ENCODE results near the gene ACCS.
A peak's percentile ranks its signal among the peaks of the same experiment; 100 is the strongest.

ACCS gene

GRCh38 chr11:44029507-44029845, 36.6 kb upstream of the ACCS start:
- WGBS, 2 experiments (ENCODE audit: insufficient coverage in 2 of 2), result 86% methylated on average over 1 of the region's 1 CpG; no CpG with 5 or more reads in 1 of the 2 experiments

GRCh38 chr11:44029977-44030911, 35.8 kb upstream of the ACCS start:
- WGBS, 2 experiments (ENCODE audit: insufficient coverage in 2 of 2), result 2 to 6% methylated on average over 4 to 5 of the region's 5 CpGs
- Histone ChIP-seq H3K36me3 (ENCODE audit: control insufficient read depth, insufficient read depth, low read length) (no peaks in the 10 kb centered on the region), H3K9me3 (ENCODE audit: control insufficient read depth, low read length) (no peaks in the 10 kb centered on the region), H3K4me1 (ENCODE audit: control insufficient read depth, insufficient read depth, low read length, poor library complexity, severe bottlenecking) (peaks cover 28% of the 10 kb centered on the region), H3K4me3 (ENCODE audit: extremely low read depth, insufficient read depth, low read length, poor library complexity, severe bottlenecking) (no peak overlapping the region), H3K27ac (ENCODE audit: low read depth, low read length, severe bottlenecking) (peak overlapping the region; percentile 96)

More at GRCh38 chr11:44029507-44029845, 36.6 kb upstream of the ACCS start:
- Histone ChIP-seq H3K4me1 (ENCODE audit: control insufficient read depth, insufficient read depth, low read length, poor library complexity, severe bottlenecking) (peaks cover 28% of the 10 kb centered on the region), H3K9me3 (ENCODE audit: control insufficient read depth, low read length) (no peaks in the 10 kb centered on the region), H3K4me3 (ENCODE audit: extremely low read depth, insufficient read depth, low read length, poor library complexity, severe bottlenecking) (no peak overlapping the region), H3K36me3 (ENCODE audit: control insufficient read depth, insufficient read depth, low read length) (no peaks in the 10 kb centered on the region), H3K27ac (ENCODE audit: low read depth, low read length, severe bottlenecking) (no peak overlapping the region)

- H3K4me1 ChIP-seq (ENCODE audit: control insufficient read depth, insufficient read depth, low read length, poor library complexity, severe bottlenecking), result peaks cover 28% of the 10 kb centered on the region
- 70 to 84% methylated on average over 4 to 5 of the region's 5 CpGs for WGBS, 2 experiments (ENCODE audit: insufficient coverage in 2 of 2)
- peak overlapping the region; percentile 96 for H3K27ac ChIP-seq (ENCODE audit: low read depth, low read length, severe bottlenecking)
- H3K36me3 ChIP-seq (ENCODE audit: control insufficient read depth, insufficient read depth, low read length), result no peaks in the 10 kb centered on the region
- H3K4me3 ChIP-seq (ENCODE audit: extremely low read depth, insufficient read depth, low read length, poor library complexity, severe bottlenecking), result no peak overlapping the region
- no peaks in the 10 kb centered on the region for H3K9me3 ChIP-seq (ENCODE audit: control insufficient read depth, low read length)
Observed at GRCh38 chr11:44030996-44031395, 35.1 kb upstream of the ACCS start.

GRCh38 chr11:44031549-44031948, 34.5 kb upstream of the ACCS start:
- no peak overlapping the region for H3K4me3 ChIP-seq (ENCODE audit: extremely low read depth, insufficient read depth, low read length, poor library complexity, severe bottlenecking)
- no peaks in the 10 kb centered on the region for H3K36me3 ChIP-seq (ENCODE audit: control insufficient read depth, insufficient read depth, low read length)
- H3K9me3 ChIP-seq (ENCODE audit: control insufficient read depth, low read length), result no peaks in the 10 kb centered on the region
- peaks cover 28% of the 10 kb centered on the region for H3K4me1 ChIP-seq (ENCODE audit: control insufficient read depth, insufficient read depth, low read length, poor library complexity, severe bottlenecking)
- H3K27ac ChIP-seq (ENCODE audit: low read depth, low read length, severe bottlenecking), result peak overlapping the region; percentile 96
- WGBS, 2 experiments (ENCODE audit: insufficient coverage in 2 of 2), result 80 to 86% methylated on average over 1 to 2 of the region's 5 CpGs

- Histone ChIP-seq H3K4me1 (ENCODE audit: control insufficient read depth, insufficient read depth, low read length, poor library complexity, severe bottlenecking) (peaks cover 28% of the 10 kb centered on the region), H3K27ac (ENCODE audit: low read depth, low read length, severe bottlenecking) (no peak overlapping the region), H3K4me3 (ENCODE audit: extremely low read depth, insufficient read depth, low read length, poor library complexity, severe bottlenecking) (no peak overlapping the region), H3K36me3 (ENCODE audit: control insufficient read depth, insufficient read depth, low read length) (no peaks in the 10 kb centered on the region), H3K9me3 (ENCODE audit: control insufficient read depth, low read length) (no peaks in the 10 kb centered on the region)
- WGBS, 2 experiments (ENCODE audit: insufficient coverage in 2 of 2), result 94 to 97% methylated on average over 10 of the region's 15 CpGs
Observed at GRCh38 chr11:44032299-44033085, 33.6 kb upstream of the ACCS start.

GRCh38 chr11:44033411-44033850, 32.6 kb upstream of the ACCS start:
- H3K9me3 ChIP-seq (ENCODE audit: control insufficient read depth, low read length), result no peaks in the 10 kb centered on the region
- 60 to 100% methylated on average over 1 of the region's 3 CpGs for WGBS, 2 experiments (ENCODE audit: insufficient coverage in 2 of 2)
- no peak overlapping the region for H3K4me3 ChIP-seq (ENCODE audit: extremely low read depth, insufficient read depth, low read length, poor library complexity, severe bottlenecking)
- H3K27ac ChIP-seq (ENCODE audit: low read depth, low read length, severe bottlenecking), result peak overlapping the region; percentile 8
- H3K36me3 ChIP-seq (ENCODE audit: control insufficient read depth, insufficient read depth, low read length), result no peaks in the 10 kb centered on the region
- H3K4me1 ChIP-seq (ENCODE audit: control insufficient read depth, insufficient read depth, low read length, poor library complexity, severe bottlenecking), result peaks cover 28% of the 10 kb centered on the region

GRCh38 chr11:44033856-44034255, 32.2 kb upstream of the ACCS start:
- no peaks in the 10 kb centered on the region for H3K9me3 ChIP-seq (ENCODE audit: control insufficient read depth, low read length)
- WGBS, 2 experiments (ENCODE audit: insufficient coverage in 2 of 2), result 0% methylated on average over 1 of the region's 3 CpGs; no CpG with 5 or more reads in 1 of the 2 experiments
- no peak overlapping the region for H3K27ac ChIP-seq (ENCODE audit: low read depth, low read length, severe bottlenecking)

GRCh38 chr11:44034639-44035038, 31.4 kb upstream of the ACCS start:
- Histone ChIP-seq H3K9me3 (ENCODE audit: control insufficient read depth, low read length) (no peaks in the 10 kb centered on the region), H3K4me1 (ENCODE audit: control insufficient read depth, insufficient read depth, low read length, poor library complexity, severe bottlenecking) (peaks cover 26% of the 10 kb centered on the region), H3K27ac (ENCODE audit: low read depth, low read length, severe bottlenecking) (no peak overlapping the region), H3K4me3 (ENCODE audit: extremely low read depth, insufficient read depth, low read length, poor library complexity, severe bottlenecking) (no peak overlapping the region), H3K36me3 (ENCODE audit: control insufficient read depth, insufficient read depth, low read length) (no peaks in the 10 kb centered on the region)

More at GRCh38 chr11:44033856-44034255, 32.2 kb upstream of the ACCS start:
- Histone ChIP-seq H3K36me3 (ENCODE audit: control insufficient read depth, insufficient read depth, low read length) (no peaks in the 10 kb centered on the region), H3K4me3 (ENCODE audit: extremely low read depth, insufficient read depth, low read length, poor library complexity, severe bottlenecking) (no peak overlapping the region), H3K4me1 (ENCODE audit: control insufficient read depth, insufficient read depth, low read length, poor library complexity, severe bottlenecking) (peaks cover 28% of the 10 kb centered on the region)

GRCh38 chr11:44036811-44037657, 29.0 kb upstream of the ACCS start:
- Histone ChIP-seq H3K27ac (ENCODE audit: low read depth, low read length, severe bottlenecking) (no peak overlapping the region), H3K4me1 (ENCODE audit: control insufficient read depth, insufficient read depth, low read length, poor library complexity, severe bottlenecking) (peaks cover 6% of the 10 kb centered on the region), H3K4me3 (ENCODE audit: extremely low read depth, insufficient read depth, low read length, poor library complexity, severe bottlenecking) (no peak overlapping the region), H3K9me3 (ENCODE audit: control insufficient read depth, low read length) (peaks cover 7% of the 10 kb centered on the region), H3K36me3 (ENCODE audit: control insufficient read depth, insufficient read depth, low read length) (no peaks in the 10 kb centered on the region)
- WGBS, 2 experiments (ENCODE audit: insufficient coverage in 2 of 2), result 24 to 25% methylated on average over 8 to 10 of the region's 12 CpGs

- WGBS, 2 experiments (ENCODE audit: insufficient coverage in 2 of 2), result 100% methylated on average over 1 to 2 of the region's 2 CpGs
- H3K4me3 ChIP-seq (ENCODE audit: extremely low read depth, insufficient read depth, low read length, poor library complexity, severe bottlenecking), result no peak overlapping the region
- no peak overlapping the region for H3K27ac ChIP-seq (ENCODE audit: low read depth, low read length, severe bottlenecking)
- no peaks in the 10 kb centered on the region for H3K36me3 ChIP-seq (ENCODE audit: control insufficient read depth, insufficient read depth, low read length)
- peaks cover 7% of the 10 kb centered on the region for H3K9me3 ChIP-seq (ENCODE audit: control insufficient read depth, low read length)
- H3K4me1 ChIP-seq (ENCODE audit: control insufficient read depth, insufficient read depth, low read length, poor library complexity, severe bottlenecking), result no peaks in the 10 kb centered on the region
Observed at GRCh38 chr11:44037658-44037998, 28.4 kb upstream of the ACCS start.

All from mesodermal cell (in vitro differentiated cells).